ENCODE data around the gene G6PC2.

Gene G6PC2

DNA sequence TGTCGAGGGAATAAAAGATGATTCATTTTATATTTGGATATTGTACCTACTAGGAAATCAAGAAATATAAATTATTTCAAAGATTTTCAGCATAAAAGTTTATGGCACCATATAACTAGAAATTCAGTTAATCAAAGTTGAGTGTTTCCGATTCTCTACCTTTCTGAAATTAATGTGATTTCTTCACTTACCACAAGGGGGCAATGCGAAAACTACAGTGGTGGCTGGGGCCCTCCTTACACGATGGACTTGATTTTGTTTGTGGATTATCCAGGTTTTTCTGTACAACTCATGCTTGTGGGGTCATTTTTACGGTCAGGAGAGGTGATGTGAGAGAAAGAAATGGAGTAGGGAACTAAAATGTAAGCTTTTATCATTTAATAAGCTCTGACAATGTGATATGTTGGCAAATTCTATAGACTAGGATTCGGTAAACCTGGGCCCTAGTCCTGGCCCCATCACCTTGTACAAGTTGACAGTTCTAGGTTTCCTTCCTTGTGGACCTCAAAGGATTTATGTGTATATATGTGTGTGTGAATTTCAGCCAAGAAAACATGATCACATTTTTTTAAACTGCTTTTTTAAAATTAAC is 47.6 kb downstream of the G6PC2 start:
- DNase-seq (ENCODE audit: low read depth) = no peak

DNA sequence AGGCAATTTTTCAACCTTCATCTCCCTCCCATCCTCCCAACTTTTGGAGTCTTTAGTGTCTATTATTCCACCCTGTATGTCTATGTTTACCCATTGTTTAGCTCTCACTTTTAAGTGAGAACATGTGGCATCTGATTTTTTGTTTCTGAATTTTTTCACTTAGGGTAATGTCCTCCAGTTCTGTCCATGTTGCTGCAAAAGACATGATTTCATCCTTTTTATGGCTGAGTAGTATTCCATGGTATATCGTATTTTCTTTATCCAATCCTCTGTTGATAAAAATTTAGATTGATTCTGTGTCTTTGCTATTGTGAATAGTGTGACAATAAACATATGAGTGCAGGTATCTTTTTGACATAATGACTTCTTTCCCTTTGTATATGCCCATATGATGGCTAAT is 48.2 kb downstream of the G6PC2 start:
- DNase-seq (ENCODE audit: low read depth) = no peak

DNA sequence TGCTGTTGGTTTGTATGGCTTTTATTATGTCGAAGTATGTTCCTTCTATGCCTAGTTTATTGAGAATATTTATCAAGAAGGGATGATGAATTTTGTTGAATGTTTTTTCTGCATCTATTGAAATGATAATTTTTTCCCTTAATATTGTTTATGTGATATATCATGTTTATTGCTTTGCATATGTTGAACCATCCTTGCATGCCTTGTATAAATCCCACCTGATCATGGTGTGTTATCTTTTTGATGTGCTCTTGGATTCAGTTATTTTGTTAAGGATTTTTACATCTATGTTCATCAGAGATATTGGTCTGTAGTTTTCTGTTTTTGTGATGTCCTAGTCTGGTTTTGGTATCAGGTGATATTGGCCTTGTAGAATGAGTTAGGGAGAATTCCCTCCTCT is 50.8 kb downstream of the G6PC2 start:
- no peak for DNase-seq (ENCODE audit: low read depth)

DNA sequence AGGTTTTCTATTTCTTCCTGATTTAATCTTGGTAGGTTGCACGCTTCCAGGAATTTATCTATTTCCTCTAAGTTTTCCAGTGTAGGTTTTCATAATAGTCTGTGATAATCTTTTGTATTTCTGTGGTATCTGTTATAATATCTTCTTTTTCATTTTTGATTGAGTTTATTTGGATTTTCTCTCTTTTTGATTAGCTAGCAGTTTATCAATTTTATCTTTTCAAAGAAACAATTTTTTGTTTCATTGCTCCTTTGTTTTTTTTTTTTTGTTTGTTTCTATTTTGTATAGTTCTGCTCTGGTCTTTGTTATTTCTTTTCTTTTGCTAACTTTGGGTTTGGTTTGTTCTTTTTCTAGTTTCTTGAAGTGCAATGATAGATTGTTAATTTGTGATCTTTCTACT is 51.3 kb downstream of the G6PC2 start:
- no peak for DNase-seq (ENCODE audit: low read depth)

DNA sequence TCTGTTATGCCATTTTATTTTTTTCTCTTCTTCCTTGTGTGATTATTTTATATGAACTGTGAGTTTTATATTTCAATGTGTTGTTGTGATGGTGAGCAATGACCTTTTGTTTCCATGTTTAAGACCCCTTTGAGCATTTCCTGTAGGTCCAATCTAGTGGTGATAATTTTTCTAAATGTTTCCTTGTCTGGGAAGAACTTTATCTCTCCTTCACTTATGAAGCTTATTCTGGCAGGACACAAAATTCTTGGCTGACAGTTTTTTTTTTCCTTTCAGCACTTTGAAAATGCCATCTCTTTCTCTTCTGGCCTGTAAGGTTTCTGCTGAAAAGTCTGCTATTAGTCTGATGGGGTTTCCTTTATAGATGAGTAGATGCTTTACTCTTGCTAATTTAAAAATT is 53.2 kb downstream of the G6PC2 start:
- no peak for DNase-seq (ENCODE audit: low read depth)

DNA sequence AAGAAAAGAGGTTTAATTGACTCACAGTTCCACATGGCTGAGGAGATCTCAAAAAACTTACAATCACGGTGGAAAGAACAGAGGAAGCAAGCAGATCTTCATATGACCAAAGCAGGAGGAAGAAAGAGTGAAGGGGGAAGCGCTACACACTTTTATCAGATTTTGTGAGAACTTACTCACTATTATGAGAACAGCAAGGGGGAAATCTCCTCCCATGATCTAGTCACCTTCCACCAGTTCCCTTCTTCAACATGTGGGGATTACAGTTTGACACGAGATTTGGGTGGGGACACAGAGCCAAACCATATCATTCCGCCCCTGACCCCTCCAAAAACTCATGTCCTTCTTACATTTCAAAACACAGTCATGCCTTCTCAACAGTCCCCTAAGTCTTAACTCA is 54.2 kb downstream of the G6PC2 start:
- no peak for DNase-seq (ENCODE audit: low read depth)

DNA sequence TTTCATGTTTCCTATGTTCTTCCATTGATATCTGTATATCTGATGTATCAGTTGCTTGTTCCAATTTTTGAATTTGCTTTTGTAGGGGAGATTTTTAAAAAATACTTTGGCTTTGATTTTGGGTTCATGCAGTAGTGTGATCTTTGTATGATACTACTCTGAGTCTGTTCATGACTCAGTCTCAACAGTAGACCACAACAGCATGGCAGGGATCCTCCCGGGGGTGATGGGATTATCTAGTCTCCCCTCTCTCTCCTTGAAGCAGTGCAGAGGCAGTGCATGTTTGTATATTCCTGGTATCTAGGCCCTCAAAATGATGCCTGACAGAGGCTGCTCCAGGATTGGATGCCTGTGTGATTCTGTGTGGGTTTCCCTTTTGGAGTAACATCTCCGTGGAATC is 55.3 kb downstream of the G6PC2 start:
- no peak for DNase-seq (ENCODE audit: low read depth)

Measured in stimulated activated CD8-positive, alpha-beta memory T cell treated with anti-CD3 and anti-CD28 coated beads, Interleukin-12 subunit alpha, Interleukin-12 subunit beta, amount 100 ng/mL, for 1 hour (primary cell).